ENCODE measurements around the gene TIGD3. TPM values are rescaled to one million over a fixed set of nuclear protein-coding genes. Genes with fewer than 3 reads are reported as not detected.

The TIGD3 gene
- polyA plus RNA-seq, 1 donor (not counting 4 experiments of a cell fraction or from before 2014, with no cell fraction given), result not detected

DNA sequence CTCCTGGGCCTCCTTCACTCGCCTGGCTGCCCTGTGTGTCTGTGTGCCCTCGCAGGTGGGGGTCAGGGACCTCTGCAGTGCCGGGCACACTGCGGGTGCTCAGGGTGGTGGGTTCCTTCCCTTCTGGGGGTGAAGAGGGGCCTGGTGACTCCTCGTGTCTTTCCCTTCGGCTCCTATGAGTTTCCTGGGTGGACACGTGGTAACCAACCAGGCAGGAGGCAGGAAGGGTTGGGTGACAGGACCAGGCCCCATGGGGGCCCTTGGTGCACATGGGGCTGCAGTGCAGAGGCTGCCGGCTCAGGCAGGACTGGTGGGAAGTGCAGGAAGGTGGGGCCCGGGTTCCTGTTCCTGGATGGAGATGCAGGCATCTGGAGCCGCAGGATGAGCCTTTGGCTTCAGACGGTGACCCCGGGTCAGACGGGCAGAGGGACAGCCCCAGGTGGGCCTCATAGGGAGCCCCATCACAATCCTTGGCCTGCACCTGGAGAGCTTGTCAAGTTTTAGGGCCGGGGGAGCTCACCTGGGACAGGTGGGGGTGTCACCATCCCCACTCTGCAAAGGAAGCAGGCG is 41.5 kb downstream of the TIGD3 start:
- peaks cover 3% of the 10 kb centered on the region for H3K4me1 ChIP-seq (ENCODE audit: control insufficient read depth, extremely low read depth, insufficient read depth, low read length)
- no peak overlapping the region for H3K4me2 ChIP-seq (ENCODE audit: control insufficient read depth, extremely low read depth, insufficient read depth, low read depth, low read length)
- no peak overlapping the region for H3K4me3 ChIP-seq (ENCODE audit: control insufficient read depth in 2 of 3, extremely low read depth in 1 of 3, insufficient read depth in 2 of 3, low read depth in 1 of 3, low read length in 3 of 3)
- DNase-seq (ENCODE audit: low read depth, low spot score), result no peak
- no peaks in the 10 kb centered on the region for H3K27me3 ChIP-seq (ENCODE audit: control insufficient read depth, extremely low read depth, insufficient read depth, low read length)
- TF ChIP-seq, protein P1, sequence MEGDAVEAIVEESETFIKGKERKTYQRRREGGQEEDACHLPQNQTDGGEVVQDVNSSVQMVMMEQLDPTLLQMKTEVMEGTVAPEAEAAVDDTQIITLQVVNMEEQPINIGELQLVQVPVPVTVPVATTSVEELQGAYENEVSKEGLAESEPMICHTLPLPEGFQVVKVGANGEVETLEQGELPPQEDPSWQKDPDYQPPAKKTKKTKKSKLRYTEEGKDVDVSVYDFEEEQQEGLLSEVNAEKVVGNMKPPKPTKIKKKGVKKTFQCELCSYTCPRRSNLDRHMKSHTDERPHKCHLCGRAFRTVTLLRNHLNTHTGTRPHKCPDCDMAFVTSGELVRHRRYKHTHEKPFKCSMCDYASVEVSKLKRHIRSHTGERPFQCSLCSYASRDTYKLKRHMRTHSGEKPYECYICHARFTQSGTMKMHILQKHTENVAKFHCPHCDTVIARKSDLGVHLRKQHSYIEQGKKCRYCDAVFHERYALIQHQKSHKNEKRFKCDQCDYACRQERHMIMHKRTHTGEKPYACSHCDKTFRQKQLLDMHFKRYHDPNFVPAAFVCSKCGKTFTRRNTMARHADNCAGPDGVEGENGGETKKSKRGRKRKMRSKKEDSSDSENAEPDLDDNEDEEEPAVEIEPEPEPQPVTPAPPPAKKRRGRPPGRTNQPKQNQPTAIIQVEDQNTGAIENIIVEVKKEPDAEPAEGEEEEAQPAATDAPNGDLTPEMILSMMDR (optimal IDR thresholded peaks at IDR 0.05 in 1 of 3, IDR thresholded peaks at IDR 0.05 in 1 of 3, conservative IDR thresholded peaks at IDR 0.05 in 1 of 3; ENCODE audit: extremely low read depth in 1 of 3, insufficient read depth in 2 of 3, low read length in 3 of 3), result no peak
- TF ChIP-seq EZH2 (IDR thresholded peaks at IDR 0.05; ENCODE audit: low read length), result no peak
- no peak overlapping the region for H3K27ac ChIP-seq (ENCODE audit: control insufficient read depth, insufficient read depth, low read length)
- peaks cover 14% of the 10 kb centered on the region for H3K79me2 ChIP-seq (ENCODE audit: control insufficient read depth, insufficient read depth, low read length)
- no peak overlapping the region for H2AFZ ChIP-seq (ENCODE audit: control insufficient read depth, low read length)
- peaks cover 14 to 50% of the 10 kb centered on the region in 2 experiments for H3K36me3 ChIP-seq (ENCODE audit: control insufficient read depth in 2 of 2, extremely low read depth in 1 of 2, insufficient read depth in 2 of 2, low read length in 2 of 2)
- H3K9ac ChIP-seq (ENCODE audit: control insufficient read depth, extremely low read depth, insufficient read depth, low read length), result no peak overlapping the region
- dilution Hi-C loops (cut with MboI; ENCODE audit: extremely low pct_ligation_motif_present, low sequenced_read_pairs), result no loop called here
- no peak for FAIRE-seq
- H4K20me1 ChIP-seq (ENCODE audit: control insufficient read depth, extremely low read depth, insufficient read depth, low read length), result peaks cover 2% of the 10 kb centered on the region
- no peaks in the 10 kb centered on the region for H3K9me1 ChIP-seq (ENCODE audit: control insufficient read depth, extremely low read depth, insufficient read depth, low read length)
- H3K9me3 ChIP-seq (ENCODE audit: control insufficient read depth, low read depth, low read length), result no peaks in the 10 kb centered on the region

DNA sequence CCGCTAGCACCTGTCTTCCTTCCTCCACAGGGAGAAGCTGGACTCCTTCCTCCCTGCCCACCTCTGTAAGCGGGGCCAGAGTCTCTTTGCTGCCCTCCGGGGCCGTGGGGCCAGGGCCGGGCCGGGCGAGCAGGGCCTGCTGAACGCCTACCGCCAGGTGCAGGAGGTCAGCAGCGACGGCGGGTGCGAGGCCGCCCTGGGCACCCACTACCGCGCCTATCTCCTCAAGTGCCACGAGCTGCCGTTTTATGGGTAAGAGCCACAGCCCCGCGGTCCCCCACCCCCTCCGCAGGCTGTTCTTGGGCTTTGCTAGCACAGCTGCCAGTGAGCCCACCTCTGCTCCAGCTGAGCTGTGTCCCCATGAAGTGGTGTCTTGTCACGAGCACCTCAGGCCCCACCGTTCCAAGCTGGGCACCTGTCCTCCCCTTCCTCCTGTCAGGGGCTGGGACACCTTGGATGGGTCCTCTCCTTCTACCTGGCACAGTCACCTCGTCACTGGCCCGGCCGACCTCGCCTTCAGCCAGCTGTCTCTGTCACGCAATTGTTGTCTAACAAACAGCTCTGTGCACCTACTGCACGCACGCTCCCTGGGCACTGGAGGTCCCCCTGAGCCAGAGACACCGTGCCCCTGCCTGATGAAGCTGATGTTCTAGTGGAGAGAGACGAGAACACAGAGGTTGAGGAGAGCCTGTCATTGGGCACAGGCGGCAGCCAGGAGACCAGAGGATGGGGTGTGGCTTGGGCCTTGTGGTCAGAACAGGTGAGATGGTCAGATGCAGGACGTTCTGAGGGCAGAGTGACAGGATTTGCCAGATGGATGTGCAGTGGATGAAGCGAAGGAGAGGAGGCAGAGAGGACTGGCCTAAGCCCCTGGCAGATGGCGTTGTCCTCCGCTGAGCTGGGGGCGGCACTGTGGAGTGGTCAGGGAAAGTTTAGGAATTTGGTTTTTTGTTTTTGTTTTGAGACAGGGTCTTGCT is 42.5 kb downstream of the TIGD3 start:
- dilution Hi-C loops (cut with MboI; ENCODE audit: extremely low pct_ligation_motif_present, low sequenced_read_pairs), result no loop called here
- Histone ChIP-seq H3K27me3 (ENCODE audit: control insufficient read depth, extremely low read depth, insufficient read depth, low read length) (no peaks in the 10 kb centered on the region), H3K4me2 (ENCODE audit: control insufficient read depth, extremely low read depth, insufficient read depth, low read depth, low read length) (no peak overlapping the region), H2AFZ (ENCODE audit: control insufficient read depth, low read length) (no peak overlapping the region), H3K36me3 (ENCODE audit: control insufficient read depth in 2 of 2, extremely low read depth in 1 of 2, insufficient read depth in 2 of 2, low read length in 2 of 2) (peaks cover 14 to 51% of the 10 kb centered on the region in 2 experiments), H3K27ac (ENCODE audit: control insufficient read depth, insufficient read depth, low read length) (no peak overlapping the region), H3K4me1 (ENCODE audit: control insufficient read depth, extremely low read depth, insufficient read depth, low read length) (no peaks in the 10 kb centered on the region), H3K9me3 (ENCODE audit: control insufficient read depth, low read depth, low read length) (no peaks in the 10 kb centered on the region), H3K4me3 (ENCODE audit: control insufficient read depth in 2 of 3, extremely low read depth in 1 of 3, insufficient read depth in 2 of 3, low read depth in 1 of 3, low read length in 3 of 3) (no peak overlapping the region), H3K79me2 (ENCODE audit: control insufficient read depth, insufficient read depth, low read length) (peaks cover 9% of the 10 kb centered on the region), H3K9ac (ENCODE audit: control insufficient read depth, extremely low read depth, insufficient read depth, low read length) (no peak overlapping the region), H4K20me1 (ENCODE audit: control insufficient read depth, extremely low read depth, insufficient read depth, low read length) (peaks cover 2% of the 10 kb centered on the region), H3K9me1 (ENCODE audit: control insufficient read depth, extremely low read depth, insufficient read depth, low read length) (no peaks in the 10 kb centered on the region)
- TF ChIP-seq, protein P1 (optimal IDR thresholded peaks at IDR 0.05 in 1 of 3, IDR thresholded peaks at IDR 0.05 in 1 of 3, conservative IDR thresholded peaks at IDR 0.05 in 1 of 3; ENCODE audit: extremely low read depth in 1 of 3, insufficient read depth in 2 of 3, low read length in 3 of 3), result no peak
- no peak for TF ChIP-seq EZH2 (IDR thresholded peaks at IDR 0.05; ENCODE audit: low read length)
- DNase-seq (ENCODE audit: low read depth, low spot score) (no peak), FAIRE-seq (no peak)
